ENCODE measurements around the gene ELOVL5. TPM values are rescaled to one million over a fixed set of nuclear protein-coding genes. Genes with fewer than 3 reads are reported as not detected.

The ELOVL5 gene
- polyA plus RNA-seq, 1 donor from 2014 or later = 31.2 TPM

GRCh38 chr6:53344969-53345368 lies 3.8 kb downstream of the ELOVL5 start:
- H3F3A ChIP-seq (ENCODE audit: insufficient read depth, low read length, poor library complexity, severe bottlenecking) = peaks cover 10% of the 10 kb centered on the region
- no peak overlapping the region for H3K27ac ChIP-seq (ENCODE audit: low read length)
- no peaks in the 10 kb centered on the region for H3K9me2 ChIP-seq (ENCODE audit: insufficient read depth, low read length)
- H3K79me2 ChIP-seq (replicated peaks; ENCODE audit: insufficient read depth, low read length) = peaks cover 68% of the 10 kb centered on the region
- no peak overlapping the region for H3K9ac ChIP-seq (ENCODE audit: low read length)
- H3K9me3 ChIP-seq (ENCODE audit: low read length) = no peaks in the 10 kb centered on the region
- H4K20me1 ChIP-seq (ENCODE audit: insufficient read depth) = no peaks in the 10 kb centered on the region
- TF ChIP-seq REST (IDR thresholded peaks at IDR 0.05; ENCODE audit: borderline replicate concordance) (no peak), SMC3 (conservative IDR thresholded peaks at IDR 0.05; ENCODE audit: poor library complexity) (no peak), EP300 (conservative IDR thresholded peaks at IDR 0.05; ENCODE audit: poor library complexity, severe bottlenecking) (no peak), CTCF (IDR thresholded peaks at IDR 0.05; ENCODE audit: poor library complexity, severe bottlenecking) (no peak), POLR2AphosphoS5 (IDR thresholded peaks at IDR 0.05) (no peak), RAD21 (conservative IDR thresholded peaks at IDR 0.05) (no peak), MXI1 (conservative IDR thresholded peaks at IDR 0.05; ENCODE audit: poor library complexity, severe bottlenecking) (no peak), EZH2 (IDR thresholded peaks at IDR 0.05; ENCODE audit: borderline replicate concordance, insufficient read depth, low read length, poor library complexity, severe bottlenecking) (no peak), TAF1 (IDR thresholded peaks at IDR 0.05; ENCODE audit: low read depth) (no peak)
- H2AFZ ChIP-seq (ENCODE audit: low read depth, low read length) = no peak overlapping the region
- no peak overlapping the region for H3K4me3 ChIP-seq (ENCODE audit: low read length)
- H3K27me3 ChIP-seq (ENCODE audit: insufficient read depth, low read depth, low read length) = no peaks in the 10 kb centered on the region
- no peak overlapping the region for H3K4me2 ChIP-seq (ENCODE audit: low read length)
- no peaks in the 10 kb centered on the region for H3K36me3 ChIP-seq (ENCODE audit: insufficient read depth, low read length)

DNA sequence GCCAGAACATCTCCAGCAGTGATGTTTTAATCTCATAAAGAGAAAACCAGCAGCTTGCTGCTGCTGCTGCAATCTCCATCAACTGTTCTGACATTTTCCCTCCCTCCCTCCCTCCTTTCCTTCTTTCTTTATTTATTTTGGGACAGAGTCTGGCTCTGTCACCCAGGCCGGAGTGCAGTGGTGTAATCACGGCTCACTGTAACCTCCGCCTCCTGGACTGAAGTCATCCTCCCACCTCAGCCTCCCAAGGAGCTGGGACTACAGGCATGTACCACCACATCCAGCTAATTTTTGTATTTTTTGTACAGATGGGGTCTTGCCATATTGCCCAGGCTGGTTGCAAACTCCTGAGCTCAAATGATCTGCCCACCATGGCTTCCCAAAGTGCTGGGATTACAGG lies 5.7 kb downstream of the ELOVL5 start:
- Histone ChIP-seq H3K9me2 (ENCODE audit: insufficient read depth, low read length) (no peaks in the 10 kb centered on the region), H3K79me2 (replicated peaks; ENCODE audit: insufficient read depth, low read length) (peaks cover 86% of the 10 kb centered on the region), H3K36me3 (ENCODE audit: insufficient read depth, low read length) (no peaks in the 10 kb centered on the region), H3K4me3 (ENCODE audit: low read length) (no peak overlapping the region), H3K27ac (ENCODE audit: low read length) (no peak overlapping the region), H4K20me1 (ENCODE audit: insufficient read depth) (no peaks in the 10 kb centered on the region), H3K9me3 (ENCODE audit: low read length) (no peaks in the 10 kb centered on the region), H3K9ac (ENCODE audit: low read length) (no peak overlapping the region), H3K4me2 (ENCODE audit: low read length) (no peak overlapping the region), H3F3A (ENCODE audit: insufficient read depth, low read length, poor library complexity, severe bottlenecking) (peaks cover 10% of the 10 kb centered on the region), H3K27me3 (ENCODE audit: insufficient read depth, low read depth, low read length) (no peaks in the 10 kb centered on the region), H2AFZ (ENCODE audit: low read depth, low read length) (no peak overlapping the region)
- TF ChIP-seq MXI1 (conservative IDR thresholded peaks at IDR 0.05; ENCODE audit: poor library complexity, severe bottlenecking) (no peak), SMC3 (conservative IDR thresholded peaks at IDR 0.05; ENCODE audit: poor library complexity) (no peak), EP300 (conservative IDR thresholded peaks at IDR 0.05; ENCODE audit: poor library complexity, severe bottlenecking) (no peak), CTCF (IDR thresholded peaks at IDR 0.05; ENCODE audit: poor library complexity, severe bottlenecking) (no peak), EZH2 (IDR thresholded peaks at IDR 0.05; ENCODE audit: borderline replicate concordance, insufficient read depth, low read length, poor library complexity, severe bottlenecking) (no peak), POLR2AphosphoS5 (IDR thresholded peaks at IDR 0.05) (no peak), REST (IDR thresholded peaks at IDR 0.05; ENCODE audit: borderline replicate concordance) (no peak), RAD21 (conservative IDR thresholded peaks at IDR 0.05) (no peak), TAF1 (IDR thresholded peaks at IDR 0.05; ENCODE audit: low read depth) (no peak)

Data from neural cell (in vitro differentiated cells).